K562 (cell line): Measurements from ENCODE around the gene TIMP2. TPM values are rescaled to one million over a fixed set of nuclear protein-coding genes. Genes with fewer than 3 reads are reported as not detected.

Experiments used
- ARNT ChIP-seq, 2 experiments: fragments of 450-650 bp; IDR thresholded peaks; 2 replicates each; pipeline ENCODE4 v1.6.1; 2016; ENCODE audit warnings: mild to moderate bottlenecking in 1 of 2
- ATF1 ChIP-seq, 2 experiments: fragments of 450-650 bp in 1 of 2; IDR thresholded peaks; 2 replicates each; pipeline ENCODE4 v1.6.1; 2016; ENCODE audit warnings: missing compliant biosample characterization in 1 of 2, missing genetic modification characterization in 1 of 2
- CXXC5 ChIP-seq: fragments of 250-450 bp; sonication (Bioruptor Pico); IDR thresholded peaks from 2 replicates; pipeline ENCODE4 v1.8.0; 2022; ENCODE audit warnings: inconsistent platforms, mild to moderate bottlenecking, moderate library complexity
- ERF ChIP-seq: fragments of 450-650 bp; formaldehyde crosslinking; IDR thresholded peaks from 2 replicates; pipeline ENCODE4 v1.4.0; 2020; ENCODE audit warnings: mild to moderate bottlenecking, mixed read lengths
- GATAD2B ChIP-seq: fragments of 450-650 bp; IDR thresholded peaks from 2 replicates; pipeline ENCODE4 v1.6.1; 2017; ENCODE audit warnings: mild to moderate bottlenecking, borderline replicate concordance
- HMGN3 ChIP-seq: IDR thresholded peaks from 2 replicates; pipeline ENCODE4 v1.6.1; 2011; ENCODE audit warnings: borderline replicate concordance, low read depth, mild to moderate bottlenecking, mixed read lengths, low read length; ENCODE audit not compliant: insufficient read length; ENCODE audit errors: extremely low read depth
- ILK ChIP-seq: fragments of 450-650 bp; IDR thresholded peaks from 2 replicates; pipeline ENCODE4 v1.6.1; 2016; ENCODE audit warnings: missing genetic modification characterization, low read depth, mild to moderate bottlenecking, missing compliant biosample characterization, moderate library complexity, borderline replicate concordance
- MED1 ChIP-seq: sonication (generic); formaldehyde crosslinking; IDR thresholded peaks from 2 replicates; pipeline ENCODE4 v1.8.1; 2023; ENCODE audit warnings: missing genetic modification reagents, borderline replicate concordance
- RBM34 ChIP-seq: fragments of 200-400 bp; formaldehyde crosslinking; IDR thresholded peaks from 2 replicates; pipeline ENCODE4 v1.6.1; 2018; ENCODE audit warnings: low read length, borderline replicate concordance; ENCODE audit not compliant: insufficient read depth
- SIN3A ChIP-seq, 2 experiments: fragments of 150-350 bp in 1 of 2; IDR thresholded peaks; 2 replicates each; pipeline ENCODE4 v1.6.1; 2011 to 2016; ENCODE audit warnings: borderline replicate concordance in 2 of 2, low read depth in 2 of 2, low read length in 2 of 2, mild to moderate bottlenecking in 2 of 2, moderate library complexity in 2 of 2; ENCODE audit not compliant: control insufficient read depth in 1 of 2
- SIX5 ChIP-seq, 2 experiments: IDR thresholded peaks; 2 replicates each; pipeline ENCODE4 v1.6.1; 2011; ENCODE audit warnings: low read length in 2 of 2, borderline replicate concordance in 1 of 2, low read depth in 1 of 2, mild to moderate bottlenecking in 1 of 2, moderate library complexity in 1 of 2; ENCODE audit not compliant: insufficient read depth in 1 of 2
- SUPT5H ChIP-seq: fragments of 450-650 bp; IDR thresholded peaks from 2 replicates; pipeline ENCODE4 v1.6.1; 2016
- ZNF124 ChIP-seq: sonication (generic); formaldehyde crosslinking; IDR thresholded peaks from 2 replicates; pipeline ENCODE4 v1.8.1; 2022; ENCODE audit warnings: missing genetic modification reagents
- ZNF232 ChIP-seq: sonication (generic); formaldehyde crosslinking; IDR thresholded peaks from 2 replicates; pipeline ENCODE4 v1.8.0; 2022; ENCODE audit warnings: mild to moderate bottlenecking, missing genetic modification reagents
- ZNF24 ChIP-seq: fragments of 450-650 bp; IDR thresholded peaks from 2 replicates; pipeline ENCODE4 v1.6.1; 2016
- ZNF274 ChIP-seq: IDR thresholded peaks from 2 replicates; pipeline ENCODE4 v1.6.1; 2011; ENCODE audit warnings: low read depth, mild to moderate bottlenecking, low read length, moderate library complexity, borderline replicate concordance
- ZNF707 ChIP-seq: fragments of 250-450 bp; sonication (Bioruptor Pico); conservative IDR thresholded peaks from 2 replicates; pipeline ENCODE4 v1.8.0; 2022; ENCODE audit warnings: inconsistent platforms, mild to moderate bottlenecking, moderate library complexity
- ZNF717 ChIP-seq: fragments of 250-450 bp; sonication (Bioruptor Pico); IDR thresholded peaks from 2 replicates; pipeline ENCODE4 v1.5.0; 2021
- polyA plus RNA-seq, 8 experiments: library from polyadenylated mRNA; depleted of rRNA in 4 of 8; stranded (reverse) in 5 of 8; unstranded in 3 of 8; fragments of >200 nt; fragmentation: Nextera tagmentation in 2 of 8; fragmentation: Illumina TruSeq in 1 of 8; extraction: Ambion mirVana in 2 of 8; extraction: Trizol in 1 of 8; gene quantifications; 2 replicates each; pipeline versions ENCODE4 v1.2.1 to v1.2.3, GENCODE V29; 2011 to 2014; ENCODE audit warnings: inconsistent platforms in 1 of 8, missing spikeins in 1 of 8
- total RNA-seq, 7 experiments: library from RNA; depleted of rRNA in 6 of 7; stranded (reverse); fragments of >200 nt in 6 of 7; fragmentation: Illumina TruSeq in 2 of 7; extraction: Trizol in 2 of 7; gene quantifications; 2 replicates each; pipeline versions ENCODE4 v1.2.1 to v1.2.3, GENCODE V29; 2011 to 2021; ENCODE audit warnings: low replicate concordance in 1 of 7
- TF ChIP-seq, protein P1 (sequence below): fragments of 450-650 bp; IDR thresholded peaks from 2 replicates; pipeline ENCODE4 v1.6.1; 2017; ENCODE audit warnings: antibody characterized with exemption, mild to moderate bottlenecking
- TF ChIP-seq, protein P2 (sequence below): sonication (generic); formaldehyde crosslinking; IDR thresholded peaks from 2 replicates; pipeline ENCODE4 v1.8.1; 2022; ENCODE audit warnings: missing genetic modification reagents
- TF ChIP-seq, protein P3 (sequence below): sonication (generic); formaldehyde crosslinking; IDR thresholded peaks from 2 replicates; pipeline ENCODE4 v1.8.0; 2022; ENCODE audit warnings: mild to moderate bottlenecking, missing genetic modification reagents

Gene TIMP2
- total and polyA plus RNA-seq, 9 of the 15 experiments (the other 6 are each of a cell fraction or from before 2014, with no cell fraction given), result 0.55 TPM; not detected in 8

DNA sequence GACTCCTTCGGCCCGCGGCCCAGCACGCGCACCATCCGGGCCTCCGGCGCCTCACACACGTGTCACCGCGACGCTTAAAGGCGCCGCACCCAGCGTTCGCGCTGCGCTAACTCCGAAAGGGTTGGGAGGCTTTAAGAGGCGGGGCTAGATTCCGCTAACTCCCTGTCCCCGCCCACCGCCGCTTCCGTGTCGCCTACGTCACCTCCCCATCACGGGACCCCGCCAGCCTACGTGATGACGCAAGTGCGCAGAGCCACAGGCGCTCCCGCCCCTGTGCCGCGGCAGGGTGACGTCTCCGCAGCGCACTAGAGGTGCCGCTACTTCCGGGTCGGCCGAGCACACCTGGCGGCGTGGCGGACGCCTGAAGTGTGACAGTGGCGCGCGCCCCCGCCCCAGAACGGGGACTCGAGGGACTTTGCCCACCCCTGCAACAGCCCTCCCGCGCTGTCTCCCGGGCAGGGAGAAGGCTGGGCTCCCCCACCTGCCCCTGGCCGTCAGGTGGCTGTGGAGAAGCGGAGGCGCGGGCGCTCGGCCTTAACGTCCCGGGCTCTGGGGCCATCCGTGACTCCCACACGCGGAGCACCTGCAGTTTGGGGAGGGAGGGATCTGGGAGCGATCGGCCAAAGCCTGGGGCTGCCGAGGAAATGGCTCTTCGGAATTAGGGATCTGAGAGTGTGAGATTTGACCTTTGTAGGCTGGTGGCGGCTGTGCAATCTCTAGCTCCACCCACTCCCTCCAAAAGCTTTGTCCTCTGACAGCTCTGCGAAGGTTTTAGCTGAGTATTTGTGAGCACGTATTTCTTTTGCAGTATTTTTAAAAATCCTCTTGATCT is 84.2 kb downstream of the TIMP2 start, which contains the start of gene USP36 (continued):
- TF ChIP-seq, protein P1, sequence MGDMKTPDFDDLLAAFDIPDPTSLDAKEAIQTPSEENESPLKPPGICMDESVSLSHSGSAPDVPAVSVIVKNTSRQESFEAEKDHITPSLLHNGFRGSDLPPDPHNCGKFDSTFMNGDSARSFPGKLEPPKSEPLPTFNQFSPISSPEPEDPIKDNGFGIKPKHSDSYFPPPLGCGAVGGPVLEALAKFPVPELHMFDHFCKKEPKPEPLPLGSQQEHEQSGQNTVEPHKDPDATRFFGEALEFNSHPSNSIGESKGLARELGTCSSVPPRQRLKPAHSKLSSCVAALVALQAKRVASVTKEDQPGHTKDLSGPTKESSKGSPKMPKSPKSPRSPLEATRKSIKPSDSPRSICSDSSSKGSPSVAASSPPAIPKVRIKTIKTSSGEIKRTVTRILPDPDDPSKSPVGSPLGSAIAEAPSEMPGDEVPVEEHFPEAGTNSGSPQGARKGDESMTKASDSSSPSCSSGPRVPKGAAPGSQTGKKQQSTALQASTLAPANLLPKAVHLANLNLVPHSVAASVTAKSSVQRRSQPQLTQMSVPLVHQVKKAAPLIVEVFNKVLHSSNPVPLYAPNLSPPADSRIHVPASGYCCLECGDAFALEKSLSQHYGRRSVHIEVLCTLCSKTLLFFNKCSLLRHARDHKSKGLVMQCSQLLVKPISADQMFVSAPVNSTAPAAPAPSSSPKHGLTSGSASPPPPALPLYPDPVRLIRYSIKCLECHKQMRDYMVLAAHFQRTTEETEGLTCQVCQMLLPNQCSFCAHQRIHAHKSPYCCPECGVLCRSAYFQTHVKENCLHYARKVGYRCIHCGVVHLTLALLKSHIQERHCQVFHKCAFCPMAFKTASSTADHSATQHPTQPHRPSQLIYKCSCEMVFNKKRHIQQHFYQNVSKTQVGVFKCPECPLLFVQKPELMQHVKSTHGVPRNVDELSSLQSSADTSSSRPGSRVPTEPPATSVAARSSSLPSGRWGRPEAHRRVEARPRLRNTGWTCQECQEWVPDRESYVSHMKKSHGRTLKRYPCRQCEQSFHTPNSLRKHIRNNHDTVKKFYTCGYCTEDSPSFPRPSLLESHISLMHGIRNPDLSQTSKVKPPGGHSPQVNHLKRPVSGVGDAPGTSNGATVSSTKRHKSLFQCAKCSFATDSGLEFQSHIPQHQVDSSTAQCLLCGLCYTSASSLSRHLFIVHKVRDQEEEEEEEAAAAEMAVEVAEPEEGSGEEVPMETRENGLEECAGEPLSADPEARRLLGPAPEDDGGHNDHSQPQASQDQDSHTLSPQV, result no peak
- peak; percentile 94 for TF ChIP-seq SUPT5H
- TF ChIP-seq ZNF707 (CRISPR knock-in tag), result no peak
- no peak for TF ChIP-seq GATAD2B
- no peak for TF ChIP-seq RBM34
- no peak for TF ChIP-seq ZNF717 (CRISPR knock-in tag)
- peak; percentile 70 for TF ChIP-seq ATF1 (CRISPR knock-in tag; IDR thresholded peaks at IDR 0.05)
- peak; percentile 100 for TF ChIP-seq ATF1 (tag; IDR thresholded peaks at IDR 0.05)
- no peak for TF ChIP-seq ZNF274
- peak in 1 of 2 experiments; percentile 88; a peak in 2 of 4 replicates for TF ChIP-seq SIN3A (IDR thresholded peaks at IDR 0.05; ENCODE audit: borderline replicate concordance in 2 of 2, control insufficient read depth in 1 of 2, low read depth in 2 of 2, low read length in 2 of 2)
- TF ChIP-seq ZNF24, result no peak
- peak; percentile 82; the same call in 1 of the 2 replicates for TF ChIP-seq ZNF232 (CRISPR knock-in tag)
- TF ChIP-seq ARNT (IDR thresholded peaks at IDR 0.05), result no peak
- TF ChIP-seq ZNF124 (CRISPR knock-in tag), result no peak
- peak; percentile 97 for TF ChIP-seq CXXC5 (CRISPR knock-in tag)
- no peak for TF ChIP-seq MED1 (CRISPR knock-in tag)
- TF ChIP-seq, protein P2, sequence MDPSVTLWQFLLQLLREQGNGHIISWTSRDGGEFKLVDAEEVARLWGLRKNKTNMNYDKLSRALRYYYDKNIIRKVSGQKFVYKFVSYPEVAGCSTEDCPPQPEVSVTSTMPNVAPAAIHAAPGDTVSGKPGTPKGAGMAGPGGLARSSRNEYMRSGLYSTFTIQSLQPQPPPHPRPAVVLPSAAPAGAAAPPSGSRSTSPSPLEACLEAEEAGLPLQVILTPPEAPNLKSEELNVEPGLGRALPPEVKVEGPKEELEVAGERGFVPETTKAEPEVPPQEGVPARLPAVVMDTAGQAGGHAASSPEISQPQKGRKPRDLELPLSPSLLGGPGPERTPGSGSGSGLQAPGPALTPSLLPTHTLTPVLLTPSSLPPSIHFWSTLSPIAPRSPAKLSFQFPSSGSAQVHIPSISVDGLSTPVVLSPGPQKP (CRISPR knock-in tag), result no peak
- TF ChIP-seq, protein P3, sequence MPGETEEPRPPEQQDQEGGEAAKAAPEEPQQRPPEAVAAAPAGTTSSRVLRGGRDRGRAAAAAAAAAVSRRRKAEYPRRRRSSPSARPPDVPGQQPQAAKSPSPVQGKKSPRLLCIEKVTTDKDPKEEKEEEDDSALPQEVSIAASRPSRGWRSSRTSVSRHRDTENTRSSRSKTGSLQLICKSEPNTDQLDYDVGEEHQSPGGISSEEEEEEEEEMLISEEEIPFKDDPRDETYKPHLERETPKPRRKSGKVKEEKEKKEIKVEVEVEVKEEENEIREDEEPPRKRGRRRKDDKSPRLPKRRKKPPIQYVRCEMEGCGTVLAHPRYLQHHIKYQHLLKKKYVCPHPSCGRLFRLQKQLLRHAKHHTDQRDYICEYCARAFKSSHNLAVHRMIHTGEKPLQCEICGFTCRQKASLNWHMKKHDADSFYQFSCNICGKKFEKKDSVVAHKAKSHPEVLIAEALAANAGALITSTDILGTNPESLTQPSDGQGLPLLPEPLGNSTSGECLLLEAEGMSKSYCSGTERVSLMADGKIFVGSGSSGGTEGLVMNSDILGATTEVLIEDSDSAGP (CRISPR knock-in tag), result peak; percentile 100
- no peak for TF ChIP-seq ILK (tag)
- TF ChIP-seq ERF (CRISPR knock-in tag), result 0 out of 2 replicates have a peak, but pooled peaks have one; percentile 27
- TF ChIP-seq HMGN3, result peak; percentile 84
- TF ChIP-seq SIX5 (IDR thresholded peaks at IDR 0.05; ENCODE audit: borderline replicate concordance in 1 of 2, insufficient read depth in 1 of 2, low read depth in 1 of 2, low read length in 2 of 2), result no peak; a peak in 1 of 4 replicates
